ENCODE data around the gene SPON2. TPM values are rescaled to one million over a fixed set of nuclear protein-coding genes. Genes with fewer than 3 reads are reported as not detected.

SPON2 gene
- polyA plus RNA-seq, 2 of the 4 experiments (the other 2 are of a cell fraction) = 0.12 to 0.54 TPM

- FAIRE-seq (no peak), DNase-seq (ENCODE audit: low read depth in 1 of 2, low spot score in 1 of 2) (no peak), ATAC-seq (no peak)
- no peak overlapping the region for H3K4me3 ChIP-seq
- WGBS (ENCODE audit: missing lambda C conversion rate) = 93% methylated on average over 21 of the region's 21 CpGs
- ChIA-PET CTCF (no interaction called here), POLR2A (no interaction called here)
- H3K9me3 ChIP-seq = no peaks in the 10 kb centered on the region
- no peaks in the 10 kb centered on the region for H3K4me1 ChIP-seq
- H3K4me2 ChIP-seq = no peak overlapping the region
- TF ChIP-seq CEBPB (IDR thresholded peaks at IDR 0.05) = no peak
- TF ChIP-seq POLR2A (IDR thresholded peaks at IDR 0.05; ENCODE audit: low read length) = no peak
- no peak for TF ChIP-seq MYC (IDR thresholded peaks at IDR 0.05; ENCODE audit: borderline replicate concordance, low read length)
- TF ChIP-seq, protein P1, sequence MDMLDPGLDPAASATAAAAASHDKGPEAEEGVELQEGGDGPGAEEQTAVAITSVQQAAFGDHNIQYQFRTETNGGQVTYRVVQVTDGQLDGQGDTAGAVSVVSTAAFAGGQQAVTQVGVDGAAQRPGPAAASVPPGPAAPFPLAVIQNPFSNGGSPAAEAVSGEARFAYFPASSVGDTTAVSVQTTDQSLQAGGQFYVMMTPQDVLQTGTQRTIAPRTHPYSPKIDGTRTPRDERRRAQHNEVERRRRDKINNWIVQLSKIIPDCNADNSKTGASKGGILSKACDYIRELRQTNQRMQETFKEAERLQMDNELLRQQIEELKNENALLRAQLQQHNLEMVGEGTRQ (IDR thresholded peaks at IDR 0.05) = no peak
- TF ChIP-seq, protein P2, sequence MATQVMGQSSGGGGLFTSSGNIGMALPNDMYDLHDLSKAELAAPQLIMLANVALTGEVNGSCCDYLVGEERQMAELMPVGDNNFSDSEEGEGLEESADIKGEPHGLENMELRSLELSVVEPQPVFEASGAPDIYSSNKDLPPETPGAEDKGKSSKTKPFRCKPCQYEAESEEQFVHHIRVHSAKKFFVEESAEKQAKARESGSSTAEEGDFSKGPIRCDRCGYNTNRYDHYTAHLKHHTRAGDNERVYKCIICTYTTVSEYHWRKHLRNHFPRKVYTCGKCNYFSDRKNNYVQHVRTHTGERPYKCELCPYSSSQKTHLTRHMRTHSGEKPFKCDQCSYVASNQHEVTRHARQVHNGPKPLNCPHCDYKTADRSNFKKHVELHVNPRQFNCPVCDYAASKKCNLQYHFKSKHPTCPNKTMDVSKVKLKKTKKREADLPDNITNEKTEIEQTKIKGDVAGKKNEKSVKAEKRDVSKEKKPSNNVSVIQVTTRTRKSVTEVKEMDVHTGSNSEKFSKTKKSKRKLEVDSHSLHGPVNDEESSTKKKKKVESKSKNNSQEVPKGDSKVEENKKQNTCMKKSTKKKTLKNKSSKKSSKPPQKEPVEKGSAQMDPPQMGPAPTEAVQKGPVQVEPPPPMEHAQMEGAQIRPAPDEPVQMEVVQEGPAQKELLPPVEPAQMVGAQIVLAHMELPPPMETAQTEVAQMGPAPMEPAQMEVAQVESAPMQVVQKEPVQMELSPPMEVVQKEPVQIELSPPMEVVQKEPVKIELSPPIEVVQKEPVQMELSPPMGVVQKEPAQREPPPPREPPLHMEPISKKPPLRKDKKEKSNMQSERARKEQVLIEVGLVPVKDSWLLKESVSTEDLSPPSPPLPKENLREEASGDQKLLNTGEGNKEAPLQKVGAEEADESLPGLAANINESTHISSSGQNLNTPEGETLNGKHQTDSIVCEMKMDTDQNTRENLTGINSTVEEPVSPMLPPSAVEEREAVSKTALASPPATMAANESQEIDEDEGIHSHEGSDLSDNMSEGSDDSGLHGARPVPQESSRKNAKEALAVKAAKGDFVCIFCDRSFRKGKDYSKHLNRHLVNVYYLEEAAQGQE (IDR thresholded peaks at IDR 0.05) = no peak
- no peak for TF ChIP-seq SMC3 (IDR thresholded peaks at IDR 0.05)
- TF ChIP-seq EHF (CRISPR knock-in tag; IDR thresholded peaks at IDR 0.05) = no peak
- TF ChIP-seq BHLHE40 (IDR thresholded peaks at IDR 0.05; ENCODE audit: low read depth, low read length) = no peak
- no peak for TF ChIP-seq RCOR1 (IDR thresholded peaks at IDR 0.05; ENCODE audit: low read depth, low read length)
- no peak for TF ChIP-seq HOXB5 (CRISPR knock-in tag; IDR thresholded peaks at IDR 0.05)
- TF ChIP-seq KDM1A (IDR thresholded peaks at IDR 0.05; ENCODE audit: low read depth) = no peak
- TF ChIP-seq, protein P3, sequence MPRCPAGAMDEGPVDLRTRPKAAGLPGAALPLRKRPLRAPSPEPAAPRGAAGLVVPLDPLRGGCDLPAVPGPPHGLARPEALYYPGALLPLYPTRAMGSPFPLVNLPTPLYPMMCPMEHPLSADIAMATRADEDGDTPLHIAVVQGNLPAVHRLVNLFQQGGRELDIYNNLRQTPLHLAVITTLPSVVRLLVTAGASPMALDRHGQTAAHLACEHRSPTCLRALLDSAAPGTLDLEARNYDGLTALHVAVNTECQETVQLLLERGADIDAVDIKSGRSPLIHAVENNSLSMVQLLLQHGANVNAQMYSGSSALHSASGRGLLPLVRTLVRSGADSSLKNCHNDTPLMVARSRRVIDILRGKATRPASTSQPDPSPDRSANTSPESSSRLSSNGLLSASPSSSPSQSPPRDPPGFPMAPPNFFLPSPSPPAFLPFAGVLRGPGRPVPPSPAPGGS (IDR thresholded peaks at IDR 0.05) = no peak
- no peak overlapping the region for H3K27ac ChIP-seq
Measured at GRCh38 chr4:1204286-1204827, 32.0 kb upstream of the SPON2 start.

DNA sequence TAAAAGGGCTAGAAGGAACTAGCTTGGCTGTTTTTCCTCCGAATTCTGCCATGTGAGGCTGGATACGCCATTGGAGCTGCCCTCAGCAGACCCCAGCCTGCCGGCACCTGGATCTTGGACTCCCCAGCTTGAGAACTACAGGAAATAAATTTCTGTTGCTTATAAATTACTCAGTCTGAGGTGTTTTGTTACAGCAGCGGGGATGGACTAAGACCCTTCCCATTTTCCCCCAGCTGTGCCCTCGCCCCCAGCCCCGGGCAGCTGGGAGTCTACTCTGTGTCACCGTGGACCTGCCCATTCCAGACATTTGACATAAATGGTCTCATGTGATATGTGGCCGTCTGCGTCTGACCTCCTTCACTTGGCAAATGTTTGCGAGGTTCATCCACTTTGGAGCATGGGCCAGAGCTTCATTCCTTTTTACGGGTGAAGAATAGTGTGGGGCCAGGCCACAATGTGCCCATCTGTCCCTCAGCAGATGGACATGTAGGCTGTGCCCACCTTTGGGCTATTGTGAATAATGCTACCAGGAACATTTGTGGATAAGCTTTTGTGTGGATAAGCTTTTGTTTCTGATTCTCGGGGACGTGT lies 30.7 kb upstream of the SPON2 start:
- FAIRE-seq = no peak
- ChIA-PET CTCF (interaction anchor here (1.1 to 1.4 kb wide), 4 partner anchors 10 to 74 kb away, joined by 4 to 5 read pairs (median 4); no protein-coding TSS in a partner anchor), POLR2A (no interaction called here)
- TF ChIP-seq HEYL (CRISPR knock-in tag; IDR thresholded peaks at IDR 0.05) = no peak
- TF ChIP-seq, protein P2 (IDR thresholded peaks at IDR 0.05) = no peak
- no peak for TF ChIP-seq CHD4 (IDR thresholded peaks at IDR 0.05; ENCODE audit: borderline replicate concordance)
- TF ChIP-seq CHD2 (IDR thresholded peaks at IDR 0.05; ENCODE audit: low read length, partially characterized antibody) = no peak
- no peak for TF ChIP-seq ZSCAN20 (CRISPR knock-in tag; IDR thresholded peaks at IDR 0.05)
- no peak for TF ChIP-seq HOXB5 (CRISPR knock-in tag; IDR thresholded peaks at IDR 0.05)
- no peak for TF ChIP-seq RAD21 (conservative IDR thresholded peaks at IDR 0.05 in 1 of 2, IDR thresholded peaks at IDR 0.05 in 1 of 2)
- TF ChIP-seq, protein P4, sequence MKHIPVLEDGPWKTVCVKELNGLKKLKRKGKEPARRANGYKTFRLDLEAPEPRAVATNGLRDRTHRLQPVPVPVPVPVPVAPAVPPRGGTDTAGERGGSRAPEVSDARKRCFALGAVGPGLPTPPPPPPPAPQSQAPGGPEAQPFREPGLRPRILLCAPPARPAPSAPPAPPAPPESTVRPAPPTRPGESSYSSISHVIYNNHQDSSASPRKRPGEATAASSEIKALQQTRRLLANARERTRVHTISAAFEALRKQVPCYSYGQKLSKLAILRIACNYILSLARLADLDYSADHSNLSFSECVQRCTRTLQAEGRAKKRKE (CRISPR knock-in tag; IDR thresholded peaks at IDR 0.05; ENCODE audit: low read depth) = no peak
- TF ChIP-seq, protein P1 (IDR thresholded peaks at IDR 0.05) = no peak
- TF ChIP-seq HDAC2 (IDR thresholded peaks at IDR 0.05) = no peak
- TF ChIP-seq HES2 (IDR thresholded peaks at IDR 0.05) = no peak
- no peak for TF ChIP-seq ESRRA (IDR thresholded peaks at IDR 0.05; ENCODE audit: borderline replicate concordance, low read length)
- no peak for TF ChIP-seq RFX5 (IDR thresholded peaks at IDR 0.05)
- TF ChIP-seq KDM5A (IDR thresholded peaks at IDR 0.05) = no peak
- no peak for TF ChIP-seq RNF2 (IDR thresholded peaks at IDR 0.05; ENCODE audit: borderline replicate concordance, low read depth)
- Histone ChIP-seq H3K9me3 (no peaks in the 10 kb centered on the region), H3K4me3 (no peak overlapping the region), H3K27ac (no peak overlapping the region), H3K4me2 (no peak overlapping the region), H3K4me1 (no peaks in the 10 kb centered on the region)
- ATAC-seq = no peak
- no peak for DNase-seq (ENCODE audit: low read depth in 1 of 2, low spot score in 1 of 2)
- 85% methylated on average over 11 of the region's 13 CpGs for WGBS (ENCODE audit: missing lambda C conversion rate)

Data from A549 (cell line).